Mesothelial cell of epicardium (in vitro differentiated cells): ENCODE data around the gene ADGRA3. TPM values are rescaled to one million over a fixed set of nuclear protein-coding genes. Genes with fewer than 3 reads are reported as not detected.

Source experiments
- DNase-seq, 2 experiments: peaks; one replicate each; pipeline ENCODE4 v3.0.0; 2021; ENCODE audit warnings: low spot score in 2 of 2; ENCODE audit not compliant: unreplicated experiment in 2 of 2
- H3K27ac Mint-ChIP-seq: 2 replicates; pipeline ENCODE4 v1.8.0; 2021; ENCODE audit warnings: mixed read lengths
- H3K27me3 Mint-ChIP-seq: 2 replicates; pipeline ENCODE4 v1.8.0; 2021; ENCODE audit warnings: low read depth, mixed read lengths
- H3K36me3 Mint-ChIP-seq: 2 replicates; pipeline ENCODE4 v1.8.0; 2021; ENCODE audit warnings: mixed read lengths
- H3K4me1 Mint-ChIP-seq: 2 replicates; pipeline ENCODE4 v1.8.0; 2021; ENCODE audit warnings: mixed read lengths
- H3K4me3 Mint-ChIP-seq: 2 replicates; pipeline ENCODE4 v1.8.0; 2021; ENCODE audit warnings: mild to moderate bottlenecking, moderate library complexity, mixed read lengths
- H3K9me3 Mint-ChIP-seq: 2 replicates; pipeline ENCODE4 v1.8.0; 2021; ENCODE audit warnings: mixed read lengths
- CTCF ChIP-seq: fragments of 200-600 bp; sonication (generic); IDR thresholded peaks from one replicate; pipeline ENCODE4 v1.5.0; 2021; ENCODE audit warnings: antibody characterized with exemption; ENCODE audit not compliant: unreplicated experiment
- total RNA-seq: library from RNA; stranded (reverse); gene quantifications from 3 replicates; pipeline ENCODE4 v1.2.1, GENCODE V29; 2021

Gene ADGRA3
- total RNA-seq, 1 donor from 2014 or later, result 109 TPM

DNA sequence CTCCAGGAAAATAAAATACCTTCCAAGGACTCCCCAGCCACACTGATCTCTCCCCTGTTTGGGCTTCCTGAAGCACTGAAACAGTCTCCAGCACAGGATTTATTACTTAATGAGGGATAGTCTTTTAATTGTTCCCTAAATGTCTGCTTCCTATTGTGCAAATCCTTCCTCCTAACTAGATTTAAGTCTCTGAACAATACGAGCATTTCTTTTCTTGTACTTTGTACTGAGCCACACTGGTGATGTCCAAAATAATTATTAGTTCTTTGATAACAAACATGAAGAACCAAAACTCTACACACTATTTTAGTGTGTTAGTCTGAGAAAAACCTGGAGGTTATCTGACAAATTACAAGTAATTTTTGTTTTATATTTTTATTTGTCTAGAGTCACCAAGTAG, 5.1 kb downstream of the ADGRA3 start:
- no peak for DNase-seq
- no peaks in the 10 kb centered on the region for H3K9me3 Mint-ChIP-seq
- H3K27ac Mint-ChIP-seq, result no peak overlapping the region
- TF ChIP-seq CTCF, result no peak
- H3K27me3 Mint-ChIP-seq, result no peaks in the 10 kb centered on the region
- H3K4me3 Mint-ChIP-seq, result no peak overlapping the region
- peaks cover 2% of the 10 kb centered on the region for H3K36me3 Mint-ChIP-seq
- peaks cover 36% of the 10 kb centered on the region for H3K4me1 Mint-ChIP-seq

DNA sequence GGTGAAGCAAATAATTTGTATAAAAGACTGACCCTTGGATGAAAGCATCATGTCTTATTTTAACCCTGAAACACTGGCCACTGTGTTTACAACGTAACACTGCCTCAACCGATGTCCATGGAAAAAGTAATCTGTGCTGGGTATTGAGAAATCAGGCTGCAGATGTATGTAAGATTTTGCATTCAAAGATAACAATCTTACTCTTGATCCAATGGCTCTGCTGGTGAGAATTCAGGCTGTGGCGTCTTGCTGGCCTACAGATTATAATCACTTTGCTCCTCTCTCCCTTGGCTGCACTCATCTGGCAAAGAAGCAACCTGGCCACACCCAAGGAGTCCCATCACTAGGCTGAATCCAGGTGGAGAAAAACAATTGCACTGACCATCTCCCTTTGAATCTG, 7.5 kb downstream of the ADGRA3 start:
- no peak overlapping the region for H3K27ac Mint-ChIP-seq
- TF ChIP-seq CTCF, result no peak

DNA sequence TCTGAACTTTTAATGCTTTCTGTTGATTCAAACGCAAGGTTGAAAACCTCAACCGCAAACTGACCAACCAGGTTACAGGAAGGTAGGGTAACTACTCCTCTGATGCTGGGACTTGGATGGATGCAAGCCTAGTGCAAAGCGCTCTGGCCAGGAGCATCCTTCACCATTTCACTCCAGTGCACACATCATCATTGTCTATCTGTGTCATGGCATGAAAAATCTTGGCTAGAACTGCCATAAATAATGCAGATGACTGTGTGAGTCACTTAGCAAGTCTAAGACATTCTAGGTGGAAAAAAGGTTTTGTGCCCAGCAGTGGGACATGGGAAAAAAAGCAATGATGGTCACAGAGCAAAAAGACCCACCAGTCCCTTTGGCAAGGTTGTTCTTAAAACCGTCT, 10.9 kb downstream of the ADGRA3 start:
- H3K9me3 Mint-ChIP-seq, result no peaks in the 10 kb centered on the region
- no peak for TF ChIP-seq CTCF
- no peak overlapping the region for H3K27ac Mint-ChIP-seq
- no peak overlapping the region for H3K4me3 Mint-ChIP-seq
- no peak for DNase-seq
- H3K4me1 Mint-ChIP-seq, result peaks cover 23% of the 10 kb centered on the region
- H3K27me3 Mint-ChIP-seq, result no peaks in the 10 kb centered on the region
- peaks cover 2% of the 10 kb centered on the region for H3K36me3 Mint-ChIP-seq

More for the DNA sequence above, 7.5 kb downstream of the ADGRA3 start:
- H3K4me1 Mint-ChIP-seq, result peaks cover 35% of the 10 kb centered on the region
- DNase-seq, result no peak
- no peak overlapping the region for H3K4me3 Mint-ChIP-seq
- no peaks in the 10 kb centered on the region for H3K9me3 Mint-ChIP-seq
- no peaks in the 10 kb centered on the region for H3K27me3 Mint-ChIP-seq
- peaks cover 2% of the 10 kb centered on the region for H3K36me3 Mint-ChIP-seq

GRCh38 chr4:22504447-22504846, 11.4 kb downstream of the ADGRA3 start:
- H3K9me3 Mint-ChIP-seq, result no peaks in the 10 kb centered on the region
- TF ChIP-seq CTCF, result no peak
- peaks cover 2% of the 10 kb centered on the region for H3K36me3 Mint-ChIP-seq
- peaks cover 23% of the 10 kb centered on the region for H3K4me1 Mint-ChIP-seq
- no peak for DNase-seq
- H3K4me3 Mint-ChIP-seq, result no peak overlapping the region
- H3K27me3 Mint-ChIP-seq, result no peaks in the 10 kb centered on the region
- peak overlapping the region; percentile 21 for H3K27ac Mint-ChIP-seq

DNA sequence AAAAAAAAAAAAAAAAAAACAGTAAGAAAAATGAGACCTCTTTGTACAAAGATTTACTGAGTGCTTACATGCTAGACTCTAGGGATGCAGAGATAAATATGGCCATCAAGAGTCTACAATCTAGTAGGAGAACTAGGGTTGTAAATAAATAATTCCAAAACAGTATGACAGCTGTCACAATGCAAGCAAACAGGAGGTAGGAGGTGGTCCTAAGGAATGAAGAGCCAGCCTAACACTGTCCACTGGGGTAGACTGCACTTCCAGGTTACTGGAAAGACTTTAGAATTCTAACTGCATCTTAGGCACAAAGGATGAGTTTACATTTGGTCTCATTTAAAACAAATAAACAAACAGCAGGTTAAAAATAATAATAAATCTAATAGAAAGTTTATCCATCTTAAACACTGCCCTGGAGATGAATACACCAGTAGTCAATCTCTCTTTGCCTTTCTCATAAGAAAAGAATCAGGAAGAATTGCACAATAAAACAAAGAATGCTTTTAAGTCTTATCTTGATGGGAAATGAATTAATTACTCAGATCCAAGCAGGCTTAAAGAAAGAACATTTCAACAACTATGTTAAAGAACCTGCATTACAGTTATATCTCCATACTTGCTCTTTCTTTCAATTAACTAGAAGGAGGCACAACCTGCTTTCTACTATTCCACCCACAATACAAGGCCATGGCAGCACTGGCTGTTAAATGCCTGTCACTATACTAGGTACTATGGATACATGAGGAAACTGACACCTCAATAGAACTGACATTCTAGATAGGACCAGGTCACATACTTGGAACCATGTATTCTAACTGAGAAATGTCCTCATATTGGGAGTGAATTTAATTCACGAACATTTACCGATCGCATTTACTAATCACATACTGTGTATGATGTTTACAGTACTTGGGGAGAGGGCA, 12.7 kb downstream of the ADGRA3 start:
- H3K9me3 Mint-ChIP-seq, result no peaks in the 10 kb centered on the region
- H3K27me3 Mint-ChIP-seq, result no peaks in the 10 kb centered on the region
- H3K4me1 Mint-ChIP-seq, result peaks cover 17% of the 10 kb centered on the region
- H3K27ac Mint-ChIP-seq, result no peak overlapping the region
- H3K4me3 Mint-ChIP-seq, result no peak overlapping the region
- no peak for TF ChIP-seq CTCF
- H3K36me3 Mint-ChIP-seq, result peaks cover 2% of the 10 kb centered on the region
- DNase-seq, result no peak
